RWPE2 (cell line): Measurements from ENCODE around the gene PTCH2.
A peak's percentile ranks its signal among the peaks of the same experiment; 100 is the strongest.

Experiments used
- ATAC-seq: fragments of 200-7000 bp; cut with Tn5 transposase; 3 replicates; pipeline ENCODE4 v1.9.1; 2021; ENCODE audit warnings: low read depth
- DNase-seq: peaks from one replicate; pipeline ENCODE4 v3.0.0-alpha.2; 2020; ENCODE audit warnings: low spot score
- H3K27ac ChIP-seq: fragments of 450-650 bp; 2 replicates; pipeline ENCODE4 v1.5.1; 2017; ENCODE audit warnings: mild to moderate bottlenecking; ENCODE audit not compliant: poor library complexity, severe bottlenecking
- H3K27me3 ChIP-seq: fragments of 250-450 bp; sonication (Bioruptor Pico); 2 replicates; pipeline ENCODE4 v1.5.1; 2021; ENCODE audit warnings: mild to moderate bottlenecking, moderate library complexity; ENCODE audit not compliant: insufficient read depth, poor library complexity, severe bottlenecking
- H3K36me3 ChIP-seq: fragments of 250-450 bp; sonication (Bioruptor Pico); 2 replicates; pipeline ENCODE4 v1.5.1; 2020; ENCODE audit warnings: low read depth, mild to moderate bottlenecking, moderate library complexity
- H3K4me1 ChIP-seq: fragments of 250-450 bp; sonication (Bioruptor Pico); 2 replicates; pipeline ENCODE4 v1.5.1; 2021; ENCODE audit warnings: mild to moderate bottlenecking, moderate library complexity; ENCODE audit not compliant: insufficient read depth, poor library complexity, severe bottlenecking
- H3K4me3 ChIP-seq: fragments of 250-450 bp; sonication (Bioruptor Pico); 2 replicates; pipeline ENCODE4 v1.5.1; 2021; ENCODE audit warnings: mild to moderate bottlenecking, moderate library complexity; ENCODE audit not compliant: severe bottlenecking
- H3K9me3 ChIP-seq: fragments of 250-450 bp; sonication (Bioruptor Pico); 2 replicates; pipeline ENCODE4 v1.5.1; 2021; ENCODE audit warnings: mild to moderate bottlenecking, moderate library complexity; ENCODE audit not compliant: severe bottlenecking
- TF ChIP-seq, protein P1 (sequence below): fragments of 450-650 bp; IDR thresholded peaks from one replicate; pipeline ENCODE4 v1.5.1; 2017; ENCODE audit warnings: mild to moderate bottlenecking, moderate library complexity; ENCODE audit not compliant: poor library complexity, severe bottlenecking

PTCH2 gene

DNA sequence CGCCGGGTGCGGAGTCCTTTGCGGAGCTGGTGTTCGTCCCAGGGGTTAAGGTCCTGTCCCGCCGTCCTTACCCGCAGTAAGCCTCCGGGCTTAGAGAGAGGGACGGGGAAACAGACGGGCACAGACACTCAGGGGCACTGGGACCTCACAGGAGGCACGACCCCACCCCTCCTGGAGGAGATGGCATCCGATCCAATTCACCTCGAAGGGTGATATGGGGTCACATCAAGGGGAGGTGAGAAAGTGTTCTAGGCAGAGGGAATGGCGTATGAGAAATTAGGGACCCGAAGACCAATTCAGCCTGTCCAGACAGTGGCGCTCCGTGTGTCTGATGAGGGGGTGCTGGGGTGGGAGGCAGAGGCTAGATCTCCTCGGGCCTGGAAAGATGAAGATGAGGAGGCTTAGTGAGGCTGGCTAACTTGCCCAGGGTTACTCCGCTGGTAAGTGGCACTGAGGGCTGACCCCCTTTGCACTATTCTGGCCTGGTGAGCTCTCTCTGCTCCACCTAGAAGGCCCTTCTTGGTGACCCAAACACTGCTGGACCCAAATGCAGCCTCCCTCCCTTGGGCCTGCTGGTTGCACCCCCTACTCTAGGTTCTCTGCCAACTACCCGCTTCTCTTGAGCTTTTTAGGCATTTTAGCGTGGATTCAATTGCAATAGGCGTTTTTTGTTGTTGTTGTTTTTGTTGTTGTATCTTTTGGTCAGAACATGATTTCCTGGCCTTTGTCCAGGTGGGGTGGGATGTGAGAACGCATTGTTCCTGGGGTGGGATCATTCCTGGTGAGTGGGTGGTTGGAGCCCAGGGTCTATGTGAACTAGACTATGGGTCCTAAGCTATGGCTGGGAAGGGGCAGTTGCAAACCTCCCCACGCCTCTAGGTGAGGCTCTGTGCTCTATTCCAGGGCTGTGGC, 22.5 kb downstream of the PTCH2 start:
- no peaks in the 10 kb centered on the region for H3K36me3 ChIP-seq
- H3K9me3 ChIP-seq, result no peaks in the 10 kb centered on the region
- no peaks in the 10 kb centered on the region for H3K27me3 ChIP-seq
- peak overlapping the region; percentile 32 for H3K4me3 ChIP-seq
- TF ChIP-seq, protein P1, sequence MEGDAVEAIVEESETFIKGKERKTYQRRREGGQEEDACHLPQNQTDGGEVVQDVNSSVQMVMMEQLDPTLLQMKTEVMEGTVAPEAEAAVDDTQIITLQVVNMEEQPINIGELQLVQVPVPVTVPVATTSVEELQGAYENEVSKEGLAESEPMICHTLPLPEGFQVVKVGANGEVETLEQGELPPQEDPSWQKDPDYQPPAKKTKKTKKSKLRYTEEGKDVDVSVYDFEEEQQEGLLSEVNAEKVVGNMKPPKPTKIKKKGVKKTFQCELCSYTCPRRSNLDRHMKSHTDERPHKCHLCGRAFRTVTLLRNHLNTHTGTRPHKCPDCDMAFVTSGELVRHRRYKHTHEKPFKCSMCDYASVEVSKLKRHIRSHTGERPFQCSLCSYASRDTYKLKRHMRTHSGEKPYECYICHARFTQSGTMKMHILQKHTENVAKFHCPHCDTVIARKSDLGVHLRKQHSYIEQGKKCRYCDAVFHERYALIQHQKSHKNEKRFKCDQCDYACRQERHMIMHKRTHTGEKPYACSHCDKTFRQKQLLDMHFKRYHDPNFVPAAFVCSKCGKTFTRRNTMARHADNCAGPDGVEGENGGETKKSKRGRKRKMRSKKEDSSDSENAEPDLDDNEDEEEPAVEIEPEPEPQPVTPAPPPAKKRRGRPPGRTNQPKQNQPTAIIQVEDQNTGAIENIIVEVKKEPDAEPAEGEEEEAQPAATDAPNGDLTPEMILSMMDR, result no peak
- no peak for ATAC-seq
- peak overlapping the region; percentile 74 for H3K27ac ChIP-seq
- H3K4me1 ChIP-seq, result no peaks in the 10 kb centered on the region
- DNase-seq, result no peak

DNA sequence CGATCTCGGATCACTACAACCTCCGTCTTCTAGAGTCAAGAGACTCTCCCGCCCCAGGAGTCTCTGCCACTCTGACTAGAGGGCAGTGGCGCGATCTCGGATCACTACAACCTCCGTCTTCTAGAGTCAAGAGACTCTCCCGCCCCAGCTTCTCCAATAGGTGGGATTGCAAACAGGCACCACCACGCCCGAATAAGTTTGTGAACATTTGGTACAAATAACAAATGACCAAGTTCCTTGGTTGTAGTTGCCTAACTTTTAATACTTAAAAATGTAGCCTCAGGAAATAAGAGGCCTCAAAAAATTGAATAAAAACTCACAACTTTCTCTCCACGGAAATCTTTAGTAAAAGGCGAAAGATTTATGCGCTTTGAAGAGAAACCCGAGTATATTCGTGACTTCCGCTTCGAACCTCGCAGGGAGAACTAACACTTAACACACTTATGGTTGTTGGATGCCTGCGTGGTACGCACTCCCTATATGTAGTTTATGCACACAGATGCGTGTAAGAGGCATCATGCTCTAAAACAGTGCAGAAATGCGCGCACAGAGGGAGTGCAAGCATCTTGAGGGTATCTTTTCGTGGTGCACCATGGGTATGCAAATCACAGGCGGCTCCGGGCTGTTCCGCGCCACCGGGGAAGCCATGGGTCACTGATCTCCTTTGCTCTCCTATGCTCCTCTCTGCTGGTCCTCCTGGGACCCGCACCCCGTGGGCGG, 23.3 kb downstream of the PTCH2 start:
- Histone ChIP-seq H3K27me3 (no peaks in the 10 kb centered on the region), H3K27ac (peak overlapping the region; percentile 74), H3K4me1 (peaks cover 5% of the 10 kb centered on the region), H3K4me3 (peak overlapping the region; percentile 32), H3K36me3 (no peaks in the 10 kb centered on the region), H3K9me3 (no peaks in the 10 kb centered on the region)
- TF ChIP-seq, protein P1, result peak; percentile 16
- peak; percentile 89 for DNase-seq
- peak; percentile 84 for ATAC-seq

DNA sequence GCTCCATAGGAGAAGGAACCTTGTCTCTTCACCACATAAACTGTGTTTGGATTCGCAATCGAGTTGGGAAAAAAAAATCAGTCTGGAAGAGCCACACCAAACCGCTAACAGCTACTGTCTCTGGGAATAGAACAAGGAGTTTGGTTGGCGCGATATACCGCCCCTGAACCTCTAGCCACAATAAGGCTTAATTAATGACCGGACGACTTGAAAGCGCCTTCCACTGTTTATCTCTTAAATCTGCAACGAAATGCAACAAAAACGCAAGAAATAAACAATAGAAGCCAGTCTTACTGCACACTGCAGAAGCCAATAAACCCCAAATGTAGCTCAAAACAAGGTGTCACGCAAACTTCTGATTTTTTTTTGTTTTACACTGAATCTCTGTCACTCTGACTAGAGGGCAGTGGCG, 23.9 kb downstream of the PTCH2 start:
- H3K4me1 ChIP-seq, result peaks cover 6% of the 10 kb centered on the region
- no peaks in the 10 kb centered on the region for H3K27me3 ChIP-seq
- H3K9me3 ChIP-seq, result no peaks in the 10 kb centered on the region
- TF ChIP-seq, protein P1, result peak; percentile 21
- H3K4me3 ChIP-seq, result peak overlapping the region; percentile 32
- no peaks in the 10 kb centered on the region for H3K36me3 ChIP-seq
- peak overlapping the region; percentile 74 for H3K27ac ChIP-seq
- DNase-seq (no peak), ATAC-seq (no peak)

DNA sequence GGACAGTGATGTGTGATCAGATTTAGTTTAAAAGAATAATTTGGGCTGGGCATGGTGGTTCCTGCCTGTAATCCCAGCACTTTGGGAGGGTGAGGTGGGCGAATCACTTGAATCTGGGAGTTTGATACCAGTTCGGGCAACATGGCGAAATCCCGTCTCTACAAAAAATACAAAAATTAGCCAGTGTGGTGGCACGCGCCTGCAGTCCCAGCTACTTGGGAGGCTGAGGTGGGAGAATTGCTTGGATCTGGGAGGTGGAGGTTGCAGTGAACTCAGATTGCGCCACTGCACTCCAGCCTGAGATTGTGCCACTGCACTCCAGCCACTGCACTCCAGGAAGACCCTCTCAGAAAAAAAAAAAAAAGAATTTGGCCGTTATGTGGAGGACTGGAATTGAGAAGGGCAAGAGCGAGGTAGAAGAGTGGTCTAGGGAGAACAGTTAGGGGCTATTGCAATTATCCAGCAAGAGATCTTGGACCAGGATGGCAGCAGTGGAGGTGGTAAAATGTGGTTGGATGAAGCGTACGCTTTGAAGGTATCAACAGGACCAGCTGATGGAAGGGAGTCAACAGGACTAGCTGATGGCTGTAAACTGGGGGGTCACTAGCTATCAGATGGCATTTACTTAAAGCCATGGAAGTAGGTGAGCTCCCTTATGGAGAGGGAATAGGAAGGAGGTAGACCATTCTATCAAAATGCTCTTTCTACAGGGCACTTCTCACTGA, 25.1 kb downstream of the PTCH2 start:
- no peak for DNase-seq
- H3K27me3 ChIP-seq, result no peaks in the 10 kb centered on the region
- H3K27ac ChIP-seq, result no peak overlapping the region
- no peaks in the 10 kb centered on the region for H3K9me3 ChIP-seq
- H3K36me3 ChIP-seq, result no peaks in the 10 kb centered on the region
- ATAC-seq, result no peak
- H3K4me3 ChIP-seq, result no peak overlapping the region
- H3K4me1 ChIP-seq, result peaks cover 9% of the 10 kb centered on the region
- TF ChIP-seq, protein P1, result no peak
